RKO (cell line): Measurements from ENCODE around the gene UFM1.
"Not testable (repeated sequence)": the region's sequence is repeated elsewhere in the genome, so short reads cannot be mapped to it uniquely, and the experiment has no call there.

Experiments used
- DNase-seq: peaks from one replicate; pipeline ENCODE4 v3.0.0-alpha.2; 2016; ENCODE audit warnings: low spot score

The UFM1 gene

GRCh38 chr13:38349390-38350113 lies at the start of gene UFM1:
TSS of gene UFM1 (plus strand) at chr13:38349851. CDS start at chr13:38349920, 69 bp downstream.
- peak; percentile 95 for DNase-seq

DNA sequence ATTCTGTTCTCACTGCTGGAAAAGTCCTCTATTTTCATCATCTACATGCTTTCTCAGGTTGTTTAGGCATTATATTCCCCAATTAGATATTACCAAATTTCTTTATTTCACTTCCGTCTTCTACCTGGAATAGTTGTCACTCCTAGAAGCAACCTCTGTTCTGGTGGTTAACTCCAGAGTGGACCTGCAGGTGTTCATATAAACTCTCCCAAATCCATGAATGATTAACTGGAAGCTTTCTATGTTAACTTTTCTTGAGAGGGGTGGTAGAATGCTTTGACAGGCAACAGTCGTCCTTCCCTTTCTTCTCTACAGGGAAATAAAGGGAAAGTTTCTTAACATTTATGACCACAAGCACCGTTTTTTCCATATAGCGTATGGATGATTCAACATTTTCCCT lies 48.4 kb upstream of the UFM1 start:
- DNase-seq, result no peak

GRCh38 chr13:38303816-38304320 lies 45.8 kb upstream of the UFM1 start:
- no peak for DNase-seq

DNA sequence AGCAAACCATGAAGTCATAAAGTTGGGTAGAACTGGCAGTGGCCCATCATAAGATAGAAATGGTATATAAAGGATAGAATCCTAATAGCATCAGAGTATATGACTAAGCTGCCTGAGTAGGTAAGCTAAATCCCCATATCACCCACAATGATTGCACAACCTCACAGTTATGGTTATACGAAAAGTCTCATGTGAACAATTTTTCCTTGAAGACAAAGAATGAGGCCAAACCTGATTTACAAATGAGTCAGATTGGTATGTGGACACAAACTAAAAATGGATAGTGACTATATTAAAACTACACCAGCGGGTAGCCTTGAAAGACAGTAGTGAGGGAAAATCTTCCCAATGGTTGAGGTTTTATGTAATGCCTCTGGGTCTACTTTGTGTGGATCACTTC lies 40.9 kb upstream of the UFM1 start:
- DNase-seq, result no peak

- no peak for DNase-seq
Measured at GRCh38 chr13:38309397-38309796, 40.3 kb upstream of the UFM1 start.

- DNase-seq, result not testable (repeated sequence)
Measured at GRCh38 chr13:38311175-38311574, 38.5 kb upstream of the UFM1 start.

DNA sequence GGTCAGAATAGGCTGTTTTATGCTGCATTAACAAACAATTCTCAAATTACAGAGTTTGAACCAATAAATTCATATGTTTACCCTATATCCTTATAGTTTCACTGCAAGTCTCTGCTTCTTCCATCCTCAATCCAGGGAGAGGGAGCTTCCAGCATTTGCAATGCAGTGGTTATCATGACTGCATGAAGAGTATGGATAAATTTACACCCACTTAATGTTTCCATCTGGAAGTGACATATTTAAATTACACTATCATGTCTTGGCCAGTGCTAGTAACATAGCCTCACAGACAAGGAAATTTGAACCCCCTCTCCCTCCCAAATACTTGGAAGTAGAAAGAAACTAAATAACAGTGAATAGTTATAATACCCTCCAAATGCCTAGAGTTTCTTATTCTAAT lies 33.5 kb upstream of the UFM1 start:
- no peak for DNase-seq

GRCh38 chr13:38321654-38322053 lies 28.0 kb upstream of the UFM1 start:
- no peak for DNase-seq

DNA sequence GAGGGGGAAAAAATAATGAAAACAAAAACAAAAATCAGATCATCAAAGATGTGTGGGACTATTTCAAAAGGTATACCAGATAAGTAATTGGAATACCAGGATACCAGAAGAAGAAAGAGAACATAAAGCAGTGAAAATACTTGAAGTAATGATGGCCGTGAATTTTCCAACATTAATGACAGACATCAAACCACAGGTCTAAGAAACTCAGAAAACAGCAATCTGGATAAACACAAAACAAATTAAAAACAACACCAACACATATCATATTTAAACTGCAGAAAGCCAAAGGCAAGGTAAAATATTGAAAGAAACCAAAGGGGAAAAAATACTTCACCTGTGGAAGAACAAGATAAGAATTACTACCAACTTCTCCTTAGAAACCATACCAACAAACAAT lies 24.2 kb upstream of the UFM1 start:
- no peak for DNase-seq

GRCh38 chr13:38328699-38329098 lies 21.0 kb upstream of the UFM1 start:
- no peak for DNase-seq

- DNase-seq, result no peak
Measured at GRCh38 chr13:38334845-38335244, 14.8 kb upstream of the UFM1 start.

GRCh38 chr13:38338089-38338488 lies 11.6 kb upstream of the UFM1 start:
- DNase-seq, result no peak

DNA sequence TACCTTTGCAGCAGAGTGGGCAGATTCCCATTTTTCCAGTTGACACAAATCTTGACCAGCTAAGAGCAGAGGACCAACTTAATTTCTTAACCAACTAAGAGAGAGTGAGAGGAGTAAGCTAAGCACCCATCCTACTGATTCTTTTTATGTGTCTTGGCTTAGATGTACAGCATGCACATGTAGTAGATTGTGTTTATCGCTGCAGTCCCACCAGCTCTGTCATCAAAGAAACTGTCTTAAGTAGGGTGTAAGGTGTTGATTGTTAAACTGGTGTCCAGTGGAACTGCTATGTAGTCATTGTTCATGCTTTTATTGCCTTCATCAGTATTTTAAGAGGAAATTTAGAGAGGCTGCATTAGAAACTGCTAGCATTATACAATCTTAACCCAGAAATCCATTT lies 9.0 kb upstream of the UFM1 start:
- DNase-seq, result no peak

GRCh38 chr13:38341149-38341692 lies 8.4 kb upstream of the UFM1 start:
- DNase-seq, result no peak

DNA sequence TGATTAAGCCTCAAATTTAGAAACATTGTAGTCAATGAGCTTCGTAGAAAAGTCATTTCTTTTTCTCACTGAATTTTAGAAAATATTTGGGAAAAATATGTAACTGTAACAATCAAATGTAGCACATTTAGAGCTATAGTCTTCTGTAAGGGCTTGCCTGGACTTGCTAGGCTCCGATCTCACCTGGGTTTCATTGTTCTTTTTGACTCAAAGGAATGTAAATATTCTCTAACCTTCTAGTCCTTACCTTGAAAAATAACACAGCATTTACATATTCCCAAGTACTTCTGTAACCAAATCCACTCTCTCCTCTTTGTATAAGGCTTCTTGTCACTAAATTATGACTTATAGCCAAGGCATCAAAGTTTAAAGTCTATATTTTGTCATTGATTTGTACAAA lies 2.9 kb upstream of the UFM1 start:
- no peak for DNase-seq

DNA sequence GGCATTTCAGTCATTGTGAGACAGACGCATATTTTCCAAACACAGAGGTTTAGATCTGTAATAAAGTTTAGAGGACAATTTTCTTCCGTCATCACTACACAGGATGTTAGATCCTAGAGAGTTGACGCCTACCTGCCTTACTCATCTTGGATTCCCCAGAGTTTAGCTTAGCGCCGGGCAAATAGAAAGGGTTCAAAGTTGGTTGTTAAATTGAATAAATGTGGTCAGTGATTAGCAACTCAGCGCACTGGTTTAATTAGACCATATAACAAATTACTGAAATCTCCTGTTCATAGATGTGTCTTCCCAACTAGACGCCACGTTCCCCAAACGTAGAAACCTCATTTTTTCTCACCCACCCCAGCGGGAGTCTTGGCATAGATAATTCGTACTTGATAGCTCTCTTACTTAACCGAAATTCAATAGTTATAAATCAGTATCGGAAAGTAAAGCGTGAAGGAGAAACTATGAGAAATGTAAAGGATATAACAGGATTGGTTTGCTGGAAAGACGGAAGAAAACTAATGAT lies 726 bp upstream of the UFM1 start:
- DNase-seq, result peak; percentile 79

- DNase-seq, result peak; percentile 55
Measured at GRCh38 chr13:38350114-38350617, 515 bp downstream of the UFM1 start.

- no peak for DNase-seq
Measured at GRCh38 chr13:38355595-38356119, 6.0 kb downstream of the UFM1 start.

DNA sequence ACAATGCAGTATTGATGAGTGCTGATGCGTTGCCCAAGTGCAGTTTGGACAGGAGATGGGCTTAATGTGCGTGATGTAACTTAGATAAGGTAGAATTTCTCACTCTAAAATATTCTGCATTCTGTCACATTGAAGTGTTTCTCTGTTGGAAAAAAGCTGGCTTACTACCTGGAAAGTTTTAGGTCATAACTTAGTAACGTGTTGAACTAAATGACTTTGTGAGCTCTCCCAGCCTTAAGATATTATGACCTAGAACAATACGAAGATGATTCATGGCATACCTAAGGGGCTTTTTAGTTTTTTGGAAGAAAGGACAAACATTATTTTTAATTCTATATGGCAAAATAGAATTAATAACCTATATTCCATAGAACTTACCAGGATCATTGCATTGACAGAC lies 9.0 kb downstream of the UFM1 start:
- no peak for DNase-seq

GRCh38 chr13:38361542-38362262 lies 12.1 kb downstream of the UFM1 start:
- no peak for DNase-seq

GRCh38 chr13:38363219-38363618 lies 13.6 kb downstream of the UFM1 start:
- DNase-seq, result no peak

- DNase-seq, result not testable (repeated sequence)
Measured at GRCh38 chr13:38363746-38364145, 14.1 kb downstream of the UFM1 start.
